H1 (cell line): ENCODE measurements around the gene SNX25.

Experiments
- BACH1 ChIP-seq: IDR thresholded peaks from 2 replicates; pipeline ENCODE4 v1.6.1; 2012; ENCODE audit warnings: low read length, improper control_type of control experiment
- CHD2 ChIP-seq: IDR thresholded peaks from 2 replicates; pipeline ENCODE4 v1.6.1; 2012; ENCODE audit warnings: low read length, improper control_type of control experiment
- EP300 ChIP-seq, 2 experiments: IDR thresholded peaks; 1 replicate in 1 of 2; 2 replicates in 1 of 2; pipeline ENCODE4 v1.6.1; 2011 to 2012; ENCODE audit warnings: low read depth in 2 of 2, low read length in 2 of 2, mild to moderate bottlenecking in 2 of 2, borderline replicate concordance in 1 of 2, inconsistent platforms in 1 of 2, moderate library complexity in 1 of 2
- MAFK ChIP-seq: IDR thresholded peaks from 2 replicates; pipeline ENCODE4 v1.6.1; 2012; ENCODE audit warnings: low read depth, mild to moderate bottlenecking, improper control_type of control experiment, low read length
- NRF1 ChIP-seq: IDR thresholded peaks from 2 replicates; pipeline ENCODE4 v1.6.1; 2011; ENCODE audit warnings: mild to moderate bottlenecking, low read depth, low read length, improper control_type of control experiment
- PHF8 ChIP-seq: fragments of 200-600 bp; sonication (generic); conservative IDR thresholded peaks from 2 replicates; pipeline ENCODE4 v1.7.1; 2012; ENCODE audit warnings: low read depth, mild to moderate bottlenecking, inconsistent platforms, low read length, moderate library complexity
- POLR2A ChIP-seq, 2 experiments: IDR thresholded peaks; 1 replicate in 1 of 2; 2 replicates in 1 of 2; pipeline ENCODE4 v1.6.1; 2011; ENCODE audit warnings: low read depth in 2 of 2, low read length in 2 of 2, mild to moderate bottlenecking in 2 of 2; ENCODE audit errors: control extremely low read depth in 1 of 2
- POLR2AphosphoS5 ChIP-seq: IDR thresholded peaks from 2 replicates; pipeline ENCODE4 v1.6.1; 2011; ENCODE audit warnings: low read depth, low read length
- RAD21 ChIP-seq, 2 experiments: IDR thresholded peaks in 1 of 2; conservative IDR thresholded peaks in 1 of 2; 2 replicates each; pipeline ENCODE4 v1.6.1; 2011; ENCODE audit warnings: low read depth in 2 of 2, low read length in 2 of 2, improper control_type of control experiment in 1 of 2, inconsistent platforms in 1 of 2, mild to moderate bottlenecking in 1 of 2, moderate library complexity in 1 of 2
- TAF1 ChIP-seq: IDR thresholded peaks from 2 replicates; pipeline ENCODE4 v1.6.1; 2011; ENCODE audit warnings: mild to moderate bottlenecking, low read depth, low read length
- TF ChIP-seq, protein P1 (sequence below), 3 experiments: IDR thresholded peaks; 1 replicate in 2 of 3; 2 replicates in 1 of 3; pipeline versions ENCODE4 v1.5.1 to v1.6.1; 2011; ENCODE audit warnings: low read length in 3 of 3, mild to moderate bottlenecking in 3 of 3, inconsistent platforms in 2 of 3, low read depth in 1 of 3, moderate library complexity in 1 of 3; ENCODE audit not compliant: insufficient read depth in 1 of 3; ENCODE audit errors: control extremely low read depth in 1 of 3
- TF ChIP-seq, protein P2 (sequence below): IDR thresholded peaks from 2 replicates; pipeline ENCODE4 v1.6.1; 2011; ENCODE audit warnings: low read depth, mild to moderate bottlenecking, low read length; ENCODE audit not compliant: insufficient read depth

DNA sequence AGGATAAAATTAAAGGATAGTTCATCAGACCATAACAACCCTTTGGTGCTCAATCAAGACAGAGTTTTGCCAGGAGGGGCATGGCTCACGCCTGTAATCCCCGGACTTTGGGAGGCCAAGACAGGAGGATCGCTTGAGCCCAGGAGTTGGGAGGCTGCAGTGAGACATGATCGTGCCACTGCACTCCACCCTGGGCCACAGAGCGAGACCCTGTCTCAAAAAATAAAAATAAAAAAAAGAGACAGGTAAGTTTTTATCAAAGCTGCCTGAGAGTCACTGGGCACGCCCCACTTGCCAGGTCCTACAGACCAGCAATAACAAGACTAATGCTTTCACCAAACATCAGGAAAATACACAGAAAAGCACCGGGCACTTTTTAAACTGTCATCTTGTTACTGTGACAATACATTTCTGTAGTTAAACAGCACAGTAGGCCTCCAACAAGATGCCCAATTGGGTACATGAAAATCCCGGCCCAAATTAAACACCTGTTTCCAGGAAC lies 6.4 kb upstream of the SNX25 start:
- TF ChIP-seq MAFK (no peak), POLR2A (IDR thresholded peaks at IDR 0.05; ENCODE audit: control extremely low read depth in 1 of 2, low read depth in 2 of 2, low read length in 2 of 2) (no peak), RAD21 (IDR thresholded peaks at IDR 0.05 in 1 of 2, conservative IDR thresholded peaks at IDR 0.05 in 1 of 2; ENCODE audit: low read depth in 2 of 2, low read length in 2 of 2) (no peak), CHD2 (no peak), PHF8 (no peak), POLR2AphosphoS5 (no peak), BACH1 (no peak), EP300 (IDR thresholded peaks at IDR 0.05; ENCODE audit: borderline replicate concordance in 1 of 2, low read depth in 2 of 2, low read length in 2 of 2) (no peak), NRF1 (no peak), TAF1 (no peak)
- TF ChIP-seq, protein P1, sequence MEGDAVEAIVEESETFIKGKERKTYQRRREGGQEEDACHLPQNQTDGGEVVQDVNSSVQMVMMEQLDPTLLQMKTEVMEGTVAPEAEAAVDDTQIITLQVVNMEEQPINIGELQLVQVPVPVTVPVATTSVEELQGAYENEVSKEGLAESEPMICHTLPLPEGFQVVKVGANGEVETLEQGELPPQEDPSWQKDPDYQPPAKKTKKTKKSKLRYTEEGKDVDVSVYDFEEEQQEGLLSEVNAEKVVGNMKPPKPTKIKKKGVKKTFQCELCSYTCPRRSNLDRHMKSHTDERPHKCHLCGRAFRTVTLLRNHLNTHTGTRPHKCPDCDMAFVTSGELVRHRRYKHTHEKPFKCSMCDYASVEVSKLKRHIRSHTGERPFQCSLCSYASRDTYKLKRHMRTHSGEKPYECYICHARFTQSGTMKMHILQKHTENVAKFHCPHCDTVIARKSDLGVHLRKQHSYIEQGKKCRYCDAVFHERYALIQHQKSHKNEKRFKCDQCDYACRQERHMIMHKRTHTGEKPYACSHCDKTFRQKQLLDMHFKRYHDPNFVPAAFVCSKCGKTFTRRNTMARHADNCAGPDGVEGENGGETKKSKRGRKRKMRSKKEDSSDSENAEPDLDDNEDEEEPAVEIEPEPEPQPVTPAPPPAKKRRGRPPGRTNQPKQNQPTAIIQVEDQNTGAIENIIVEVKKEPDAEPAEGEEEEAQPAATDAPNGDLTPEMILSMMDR (IDR thresholded peaks at IDR 0.05; ENCODE audit: control extremely low read depth in 1 of 3, insufficient read depth in 1 of 3, low read depth in 1 of 3, low read length in 3 of 3): no peak
- TF ChIP-seq, protein P2, sequence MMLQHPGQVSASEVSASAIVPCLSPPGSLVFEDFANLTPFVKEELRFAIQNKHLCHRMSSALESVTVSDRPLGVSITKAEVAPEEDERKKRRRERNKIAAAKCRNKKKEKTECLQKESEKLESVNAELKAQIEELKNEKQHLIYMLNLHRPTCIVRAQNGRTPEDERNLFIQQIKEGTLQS: no peak
